ENCODE measurements around the gene HAUS8. TPM values are rescaled to one million over a fixed set of nuclear protein-coding genes. Genes with fewer than 3 reads are reported as not detected.
"Not testable (repeated sequence)": the region's sequence is repeated elsewhere in the genome, so short reads cannot be mapped to it uniquely, and the experiment has no call there.

HAUS8 gene
- total RNA-seq, 1 donor from 2014 or later, result 37.4 TPM

- intact Hi-C loops (cut with micrococcal nuclease), result no loop called here
These were observed 33.3 kb downstream of the HAUS8 start for GRCh38 chr19:17041976-17042375.

- intact Hi-C loops (cut with micrococcal nuclease), result no loop called here
These were observed 37.2 kb downstream of the HAUS8 start for GRCh38 chr19:17037966-17038500.

GRCh38 chr19:17037184-17037583, 38.1 kb downstream of the HAUS8 start:
- intact Hi-C loops (cut with micrococcal nuclease), result no loop called here

- intact Hi-C loops (cut with micrococcal nuclease), result no loop called here
These were observed 38.6 kb downstream of the HAUS8 start for GRCh38 chr19:17036640-17037039.

GRCh38 chr19:17035842-17036424, 39.3 kb downstream of the HAUS8 start:
- intact Hi-C loops (cut with micrococcal nuclease), result no loop called here

GRCh38 chr19:17031741-17032140, 43.5 kb downstream of the HAUS8 start:
- intact Hi-C loops (cut with micrococcal nuclease), result no loop called here

- intact Hi-C loops (cut with micrococcal nuclease), result no loop called here
These were observed 47.7 kb downstream of the HAUS8 start for GRCh38 chr19:17027535-17027975.

GRCh38 chr19:17026706-17027534, 48.3 kb downstream of the HAUS8 start, which contains the start of gene CPAMD8:
Gene CPAMD8, minus strand, starts transcription at chr19:17026810. Its CDS starts 168 bp downstream, at chr19:17026642.
- intact Hi-C loops (cut with micrococcal nuclease), result no loop called here

GRCh38 chr19:17025991-17026658, 49.1 kb downstream of the HAUS8 start:
- intact Hi-C loops (cut with micrococcal nuclease), result no loop called here

GRCh38 chr19:17025361-17025760, 49.9 kb downstream of the HAUS8 start:
- intact Hi-C loops (cut with micrococcal nuclease), result no loop called here

GRCh38 chr19:17024941-17025340, 50.3 kb downstream of the HAUS8 start:
- intact Hi-C loops (cut with micrococcal nuclease), result not testable (repeated sequence)

- intact Hi-C loops (cut with micrococcal nuclease), result no loop called here
These were observed 51.4 kb downstream of the HAUS8 start for GRCh38 chr19:17023805-17024204.

GRCh38 chr19:17022738-17023137, 52.5 kb downstream of the HAUS8 start:
- intact Hi-C loops (cut with micrococcal nuclease), result no loop called here

- intact Hi-C loops (cut with micrococcal nuclease), result no loop called here
These were observed 53.3 kb downstream of the HAUS8 start for GRCh38 chr19:17021793-17022590.

GRCh38 chr19:17021328-17021727, 53.9 kb downstream of the HAUS8 start:
- intact Hi-C loops (cut with micrococcal nuclease), result no loop called here

GRCh38 chr19:17020823-17021222, 54.4 kb downstream of the HAUS8 start:
- intact Hi-C loops (cut with micrococcal nuclease), result no loop called here

- intact Hi-C loops (cut with micrococcal nuclease), result no loop called here
These were observed 54.9 kb downstream of the HAUS8 start for GRCh38 chr19:17020385-17020784.

GRCh38 chr19:17014212-17014861, 60.9 kb downstream of the HAUS8 start:
- intact Hi-C loops (cut with micrococcal nuclease), result not testable (repeated sequence)

GRCh38 chr19:17011485-17011884, 63.8 kb downstream of the HAUS8 start:
- intact Hi-C loops (cut with micrococcal nuclease), result no loop called here

- intact Hi-C loops (cut with micrococcal nuclease), result no loop called here
These were observed 68.7 kb downstream of the HAUS8 start for GRCh38 chr19:17006579-17006978.
